HEK293T (cell line): Measurements from ENCODE around the gene GBE1.

Experiments used
- BHLHE40 ChIP-seq: fragments of 450-650 bp; IDR thresholded peaks from 2 replicates; pipeline ENCODE4 v1.6.1; 2016; ENCODE audit warnings: mild to moderate bottlenecking, moderate library complexity, borderline replicate concordance
- ELF4 ChIP-seq: fragments of 450-650 bp; IDR thresholded peaks from 2 replicates; pipeline ENCODE4 v1.6.1; 2017; ENCODE audit warnings: antibody characterized with exemption
- FOXM1 ChIP-seq: fragments of 450-650 bp; IDR thresholded peaks from 2 replicates; pipeline ENCODE4 v1.6.1; 2017; ENCODE audit warnings: mild to moderate bottlenecking, borderline replicate concordance
- L3MBTL2 ChIP-seq: fragments of 450-650 bp; conservative IDR thresholded peaks from 2 replicates; pipeline ENCODE4 v1.6.1; 2016; ENCODE audit warnings: mild to moderate bottlenecking
- LEF1 ChIP-seq: fragments of 450-650 bp; IDR thresholded peaks from 2 replicates; pipeline ENCODE4 v1.6.1; 2017; ENCODE audit warnings: mild to moderate bottlenecking, borderline replicate concordance
- SP1 ChIP-seq: fragments of 450-650 bp; IDR thresholded peaks from 2 replicates; pipeline ENCODE4 v1.6.1; 2017
- SUZ12 ChIP-seq: fragments of 450-650 bp; IDR thresholded peaks from 2 replicates; pipeline ENCODE4 v1.6.1; 2016; ENCODE audit warnings: mild to moderate bottlenecking

- TF ChIP-seq SP1: no peak
- no peak for TF ChIP-seq SUZ12
- no peak for TF ChIP-seq L3MBTL2
- TF ChIP-seq BHLHE40: no peak
- TF ChIP-seq FOXM1: no peak
- TF ChIP-seq ELF4: no peak
- no peak for TF ChIP-seq LEF1
Observed at GRCh38 chr3:81651139-81651538, 110.3 kb downstream of the GBE1 start.
